Activated naive CD8-positive, alpha-beta T cell (primary cell): ENCODE results near the gene GIPC2.
"Not testable (repeated sequence)": the region's sequence is repeated elsewhere in the genome, so short reads cannot be mapped to it uniquely, and the experiment has no call there.

ENCODE experiments used
- H3K27ac Mint-ChIP-seq: one replicate; pipeline ENCODE4 v1.8.0; 2021; ENCODE audit warnings: mixed read lengths
- H3K27me3 Mint-ChIP-seq: one replicate; pipeline ENCODE4 v1.8.0; 2021; ENCODE audit warnings: mixed read lengths
- H3K36me3 Mint-ChIP-seq: one replicate; pipeline ENCODE4 v1.8.0; 2021; ENCODE audit warnings: mixed read lengths
- H3K4me1 Mint-ChIP-seq: one replicate; pipeline ENCODE4 v1.8.0; 2021; ENCODE audit warnings: low read depth, mixed read lengths
- H3K4me3 Mint-ChIP-seq: one replicate; pipeline ENCODE4 v1.8.0; 2021; ENCODE audit warnings: mild to moderate bottlenecking, mixed read lengths
- H3K9me3 Mint-ChIP-seq: one replicate; pipeline ENCODE4 v1.8.0; 2021; ENCODE audit warnings: low read depth, mixed read lengths

The GIPC2 gene

GRCh38 chr1:78070758-78071157 lies 25.0 kb downstream of the GIPC2 start:
- H3K36me3 Mint-ChIP-seq, result no peaks in the 10 kb centered on the region
- H3K4me3 Mint-ChIP-seq, result no peak overlapping the region
- H3K4me1 Mint-ChIP-seq, result no peaks in the 10 kb centered on the region
- H3K27ac Mint-ChIP-seq, result no peak overlapping the region
- no peaks in the 10 kb centered on the region for H3K9me3 Mint-ChIP-seq
- peaks cover 7% of the 10 kb centered on the region for H3K27me3 Mint-ChIP-seq

DNA sequence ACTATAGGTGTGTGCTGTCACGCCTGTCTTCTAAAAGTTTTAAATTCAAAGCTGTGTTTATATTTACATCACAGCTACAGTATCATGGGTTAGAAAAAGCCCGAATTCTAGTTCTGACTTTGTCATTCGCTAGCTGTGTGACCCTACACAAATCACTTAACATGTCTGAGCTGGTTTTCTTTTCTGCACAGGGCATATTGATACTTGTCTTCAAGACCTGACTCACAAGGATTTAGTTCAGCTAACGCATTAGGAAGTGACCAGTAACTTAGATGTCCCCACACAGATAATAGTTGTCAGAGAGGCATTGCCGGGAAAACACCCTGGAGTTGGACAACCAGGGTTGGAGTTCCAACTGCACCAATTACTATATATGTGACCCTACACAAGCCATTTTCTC lies 25.9 kb downstream of the GIPC2 start:
- Mint-ChIP-seq H3K27ac (no peak overlapping the region), H3K9me3 (no peaks in the 10 kb centered on the region), H3K4me1 (no peaks in the 10 kb centered on the region), H3K27me3 (peaks cover 7% of the 10 kb centered on the region), H3K36me3 (no peaks in the 10 kb centered on the region), H3K4me3 (no peak overlapping the region)

DNA sequence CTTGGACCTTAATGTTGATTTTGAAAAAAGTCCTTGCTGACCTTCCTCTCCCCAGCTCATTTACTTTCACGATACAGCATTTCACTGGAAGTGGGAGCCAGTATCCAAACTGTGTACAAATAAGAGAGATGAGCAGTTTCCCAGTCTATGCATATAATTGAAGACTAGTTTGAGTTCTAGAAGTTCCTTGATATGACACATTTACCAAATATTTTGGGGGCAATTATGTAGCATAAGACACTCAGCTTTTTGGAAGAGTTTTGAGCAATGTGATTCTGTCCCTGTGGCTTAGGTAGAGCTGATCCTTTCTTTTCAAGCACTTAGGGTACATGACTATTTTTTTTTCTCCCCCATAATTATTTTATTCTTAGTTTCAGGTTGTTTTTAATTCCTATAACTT lies 26.4 kb downstream of the GIPC2 start:
- no peak overlapping the region for H3K4me3 Mint-ChIP-seq
- no peaks in the 10 kb centered on the region for H3K9me3 Mint-ChIP-seq
- H3K27ac Mint-ChIP-seq, result no peak overlapping the region
- H3K36me3 Mint-ChIP-seq, result no peaks in the 10 kb centered on the region
- peaks cover 7% of the 10 kb centered on the region for H3K27me3 Mint-ChIP-seq
- H3K4me1 Mint-ChIP-seq, result no peaks in the 10 kb centered on the region

- no peaks in the 10 kb centered on the region for H3K36me3 Mint-ChIP-seq
- H3K27me3 Mint-ChIP-seq, result peaks cover 7% of the 10 kb centered on the region
- H3K4me1 Mint-ChIP-seq, result no peaks in the 10 kb centered on the region
- H3K27ac Mint-ChIP-seq, result no peak overlapping the region
- H3K9me3 Mint-ChIP-seq, result no peaks in the 10 kb centered on the region
- no peak overlapping the region for H3K4me3 Mint-ChIP-seq
These were observed 27.7 kb downstream of the GIPC2 start for GRCh38 chr1:78073441-78073840.

- Mint-ChIP-seq H3K4me3 (no peak overlapping the region), H3K27ac (no peak overlapping the region), H3K9me3 (no peaks in the 10 kb centered on the region), H3K36me3 (no peaks in the 10 kb centered on the region), H3K27me3 (peaks cover 2% of the 10 kb centered on the region), H3K4me1 (peaks cover 12% of the 10 kb centered on the region)
These were observed 29.9 kb downstream of the GIPC2 start for GRCh38 chr1:78075621-78076020.

GRCh38 chr1:78078358-78078757 lies 32.6 kb downstream of the GIPC2 start:
- no peaks in the 10 kb centered on the region for H3K27me3 Mint-ChIP-seq
- H3K36me3 Mint-ChIP-seq, result no peaks in the 10 kb centered on the region
- no peak overlapping the region for H3K4me3 Mint-ChIP-seq
- H3K4me1 Mint-ChIP-seq, result peaks cover 20% of the 10 kb centered on the region
- no peak overlapping the region for H3K27ac Mint-ChIP-seq
- H3K9me3 Mint-ChIP-seq, result no peaks in the 10 kb centered on the region

DNA sequence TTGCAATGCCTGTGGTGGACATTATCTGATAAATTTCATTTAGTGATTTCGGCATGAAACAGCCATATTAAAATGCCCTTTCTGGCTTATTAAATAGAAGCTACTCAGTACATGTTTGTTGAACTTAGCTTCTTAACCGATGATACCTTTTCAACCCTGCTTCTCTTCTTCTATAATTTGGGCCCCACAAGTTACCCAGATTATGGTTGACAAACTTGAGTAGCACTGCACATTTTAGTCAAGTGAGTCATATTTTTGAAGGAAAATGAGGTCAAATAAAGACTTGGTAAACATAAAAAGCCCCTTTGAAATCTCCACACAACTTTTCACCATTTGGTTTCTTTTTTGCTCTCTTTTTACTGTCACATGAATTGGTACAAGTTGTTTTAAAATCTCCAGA lies 33.8 kb downstream of the GIPC2 start:
- Mint-ChIP-seq H3K27ac (no peak overlapping the region), H3K36me3 (no peaks in the 10 kb centered on the region), H3K9me3 (no peaks in the 10 kb centered on the region), H3K4me1 (peaks cover 20% of the 10 kb centered on the region), H3K4me3 (no peak overlapping the region), H3K27me3 (no peaks in the 10 kb centered on the region)

- peaks cover 20% of the 10 kb centered on the region for H3K4me1 Mint-ChIP-seq
- no peaks in the 10 kb centered on the region for H3K27me3 Mint-ChIP-seq
- peaks cover 6% of the 10 kb centered on the region for H3K9me3 Mint-ChIP-seq
- H3K4me3 Mint-ChIP-seq, result no peak overlapping the region
- peak overlapping the region; percentile 18 for H3K27ac Mint-ChIP-seq
- H3K36me3 Mint-ChIP-seq, result peaks cover 2% of the 10 kb centered on the region
These were observed 35.0 kb downstream of the GIPC2 start for GRCh38 chr1:78080767-78081166.

DNA sequence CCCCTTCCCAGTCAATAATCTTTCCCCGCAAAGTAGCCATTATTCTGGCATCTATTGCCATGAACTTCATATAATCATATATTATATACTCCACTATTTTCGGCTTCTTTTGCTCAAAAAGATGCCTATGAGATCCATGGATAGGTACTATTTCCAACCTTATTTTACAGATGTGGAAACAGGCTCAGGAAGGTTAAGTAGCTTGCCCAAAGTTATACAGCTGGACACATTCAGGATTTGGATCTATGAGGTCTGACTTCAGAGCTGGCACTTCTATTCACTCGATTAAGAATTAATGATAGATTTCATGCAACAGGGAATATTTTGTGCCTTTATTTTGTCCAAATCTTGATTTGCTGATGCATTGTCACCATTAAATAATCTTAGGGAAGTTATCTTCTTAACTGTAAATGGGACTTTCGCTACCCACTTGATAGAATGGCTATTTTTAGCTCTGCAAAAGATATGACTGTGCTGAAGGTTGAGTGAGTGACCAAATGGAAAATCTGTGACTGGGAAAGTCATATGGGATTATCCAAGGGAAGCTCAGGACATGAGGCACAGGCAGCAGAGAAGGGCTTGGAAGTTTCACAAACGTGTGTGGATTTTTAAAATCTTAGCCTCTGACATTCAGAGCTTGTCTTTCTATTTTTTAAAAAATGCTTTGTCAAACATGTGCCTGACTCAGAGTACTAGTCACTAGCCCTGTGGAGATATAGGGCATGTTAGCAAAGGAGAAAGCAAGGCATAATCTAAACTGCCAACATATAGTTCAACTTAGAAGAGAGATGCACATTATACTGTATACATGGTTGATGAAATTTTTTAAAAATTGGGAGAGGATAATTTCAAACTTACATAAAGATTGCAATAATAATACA lies 36.5 kb downstream of the GIPC2 start:
- peaks cover 20% of the 10 kb centered on the region for H3K4me1 Mint-ChIP-seq
- peaks cover 16% of the 10 kb centered on the region for H3K9me3 Mint-ChIP-seq
- H3K27me3 Mint-ChIP-seq, result no peaks in the 10 kb centered on the region
- peaks cover 13% of the 10 kb centered on the region for H3K36me3 Mint-ChIP-seq
- no peak overlapping the region for H3K4me3 Mint-ChIP-seq
- no peak overlapping the region for H3K27ac Mint-ChIP-seq

- H3K4me3 Mint-ChIP-seq, H3K27ac Mint-ChIP-seq, H3K27me3 Mint-ChIP-seq: not testable (repeated sequence)
- Mint-ChIP-seq H3K4me1 (peaks cover 15% of the 10 kb centered on the region), H3K9me3 (peaks cover 16% of the 10 kb centered on the region), H3K36me3 (peaks cover 13% of the 10 kb centered on the region)
These were observed 38.9 kb downstream of the GIPC2 start for GRCh38 chr1:78084639-78085038.

DNA sequence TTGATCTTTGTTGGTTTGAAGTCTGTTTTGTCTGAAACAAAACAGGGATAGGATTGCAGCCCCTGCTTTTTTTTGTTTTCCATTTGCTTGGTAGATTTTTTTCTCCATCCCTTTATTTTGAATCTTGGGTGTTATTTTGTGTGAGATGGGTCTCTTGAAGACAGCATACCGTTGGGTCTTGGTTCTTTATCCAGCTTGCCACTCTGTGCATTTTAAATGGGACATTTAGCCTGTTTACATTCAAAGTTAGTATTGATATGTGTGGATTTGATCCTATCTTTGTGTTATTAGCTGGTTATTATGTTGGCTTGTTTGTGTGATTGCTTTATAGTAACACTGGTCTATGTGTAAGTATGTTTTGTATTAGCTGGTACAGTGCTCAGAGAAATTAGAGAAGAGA lies 40.9 kb downstream of the GIPC2 start:
- peaks cover 16% of the 10 kb centered on the region for H3K9me3 Mint-ChIP-seq
- H3K27ac Mint-ChIP-seq, result no peak overlapping the region
- H3K36me3 Mint-ChIP-seq, result peaks cover 13% of the 10 kb centered on the region
- no peak overlapping the region for H3K4me3 Mint-ChIP-seq
- peaks cover 1% of the 10 kb centered on the region for H3K27me3 Mint-ChIP-seq
- H3K4me1 Mint-ChIP-seq, result no peaks in the 10 kb centered on the region

GRCh38 chr1:78088015-78088414 lies 42.2 kb downstream of the GIPC2 start:
- H3K9me3 Mint-ChIP-seq, result peaks cover 16% of the 10 kb centered on the region
- H3K27me3 Mint-ChIP-seq, result peaks cover 1% of the 10 kb centered on the region
- H3K27ac Mint-ChIP-seq, result no peak overlapping the region
- no peak overlapping the region for H3K4me3 Mint-ChIP-seq
- H3K4me1 Mint-ChIP-seq, result no peaks in the 10 kb centered on the region
- peaks cover 13% of the 10 kb centered on the region for H3K36me3 Mint-ChIP-seq

DNA sequence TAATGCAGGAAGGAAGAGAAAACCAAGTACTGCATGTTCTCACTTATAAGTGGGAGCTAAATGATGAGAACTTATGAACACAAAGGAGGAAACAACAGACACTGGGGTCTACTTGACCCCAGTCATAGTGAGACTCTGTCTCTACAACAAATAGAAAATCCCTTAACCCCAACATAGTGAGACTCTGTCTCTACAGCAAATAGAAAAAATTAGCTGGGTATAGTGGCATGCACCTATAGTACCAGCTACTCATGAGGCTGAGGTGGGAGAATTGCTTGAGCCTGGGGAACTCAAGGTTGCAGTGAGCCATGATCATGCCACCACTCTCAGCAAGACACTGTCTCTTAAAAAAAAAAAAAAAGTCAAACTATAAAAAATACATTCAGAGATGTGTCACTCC lies 42.7 kb downstream of the GIPC2 start:
- Mint-ChIP-seq H3K27ac (no peak overlapping the region), H3K4me1 (no peaks in the 10 kb centered on the region), H3K4me3 (no peak overlapping the region), H3K9me3 (peaks cover 16% of the 10 kb centered on the region), H3K27me3 (peaks cover 1% of the 10 kb centered on the region), H3K36me3 (peaks cover 13% of the 10 kb centered on the region)

DNA sequence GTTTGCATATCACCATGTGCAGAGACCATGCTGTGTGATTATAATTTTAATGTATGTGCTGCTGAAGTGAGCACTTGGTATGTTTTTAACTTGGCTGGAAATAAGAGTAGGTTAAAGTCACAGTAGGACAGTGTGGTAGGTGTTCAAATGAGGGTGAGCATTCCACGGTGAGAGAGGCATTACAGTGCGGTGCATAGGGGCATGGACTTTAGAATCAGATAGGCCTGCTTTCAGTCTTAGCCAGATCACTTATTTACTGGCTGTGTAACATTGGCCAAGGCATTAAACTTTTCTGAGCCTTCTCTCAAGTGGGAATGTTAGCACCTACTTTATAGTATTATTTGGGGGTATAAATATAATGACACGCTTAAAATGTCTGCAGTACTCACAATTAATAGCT lies 43.2 kb downstream of the GIPC2 start:
- Mint-ChIP-seq H3K27ac (no peak overlapping the region), H3K4me1 (no peaks in the 10 kb centered on the region)

DNA sequence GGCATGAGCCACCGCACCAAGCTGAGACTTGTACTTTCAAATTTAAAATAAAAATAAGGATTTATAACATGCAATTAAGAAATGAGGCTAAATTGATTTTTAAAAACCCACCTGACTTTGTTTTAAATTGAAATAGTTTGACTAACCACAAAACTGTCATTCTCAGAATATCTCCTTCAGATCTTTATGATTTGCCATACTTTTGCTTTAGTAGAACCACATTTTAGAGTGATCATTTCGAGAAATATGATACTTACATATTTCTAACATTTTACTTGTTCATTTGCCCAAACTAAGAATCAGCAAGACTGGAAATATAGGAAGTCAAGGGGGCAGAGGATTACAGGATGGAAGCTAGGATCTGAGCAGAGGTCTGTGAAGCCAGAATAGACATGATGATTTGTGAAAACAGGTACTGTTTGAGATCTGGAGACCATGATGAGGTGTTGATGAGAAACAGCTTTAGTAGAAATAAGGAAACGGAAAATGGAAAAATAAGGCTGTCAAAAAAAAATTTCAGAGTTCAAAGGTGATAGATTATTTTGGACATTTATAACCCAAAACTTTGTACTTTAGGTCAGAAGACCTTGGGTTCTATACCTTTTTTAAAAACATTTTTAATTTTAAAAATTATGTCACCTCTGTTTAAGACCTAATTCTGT lies 44.8 kb downstream of the GIPC2 start:
- H3K27ac Mint-ChIP-seq, result no peak overlapping the region
- H3K4me1 Mint-ChIP-seq, result no peaks in the 10 kb centered on the region
- peaks cover 13% of the 10 kb centered on the region for H3K36me3 Mint-ChIP-seq

More for the DNA sequence above, 43.2 kb downstream of the GIPC2 start:
- Mint-ChIP-seq H3K9me3 (peaks cover 16% of the 10 kb centered on the region), H3K4me3 (no peak overlapping the region), H3K27me3 (peaks cover 1% of the 10 kb centered on the region), H3K36me3 (peaks cover 13% of the 10 kb centered on the region)

More for the DNA sequence above, 44.8 kb downstream of the GIPC2 start:
- H3K27me3 Mint-ChIP-seq, result peaks cover 1% of the 10 kb centered on the region
- H3K4me3 Mint-ChIP-seq, result no peak overlapping the region
- H3K9me3 Mint-ChIP-seq, result peaks cover 12% of the 10 kb centered on the region
